MM.1S (cell line): ENCODE measurements around the gene CD93.

ENCODE experiments used
- CTCF ChIP-seq: fragments of 300-600 bp; sonication (generic); IDR thresholded peaks from 2 replicates; pipeline ENCODE4 v1.5.1; 2016; ENCODE audit warnings: antibody characterized with exemption, low read length, mixed read lengths
- EZH2 ChIP-seq: fragments of 300-600 bp; sonication (generic); optimal IDR thresholded peaks from 2 replicates; pipeline ENCODE3; 2017; ENCODE audit warnings: low read depth, mild to moderate bottlenecking, antibody characterized with exemption, low read length, mixed read lengths

GRCh38 chr20:23090147-23090546 lies 4.0 kb upstream of the CD93 start:
- TF ChIP-seq CTCF (no peak), EZH2 (no peak)
